ENCODE data around the gene DNAH1. TPM values are rescaled to one million over a fixed set of nuclear protein-coding genes. Genes with fewer than 3 reads are reported as not detected.

DNAH1 gene
- total RNA-seq, 3 donors from 2014 or later: 9.0 to 25.9 (median 10.9) TPM

DNA sequence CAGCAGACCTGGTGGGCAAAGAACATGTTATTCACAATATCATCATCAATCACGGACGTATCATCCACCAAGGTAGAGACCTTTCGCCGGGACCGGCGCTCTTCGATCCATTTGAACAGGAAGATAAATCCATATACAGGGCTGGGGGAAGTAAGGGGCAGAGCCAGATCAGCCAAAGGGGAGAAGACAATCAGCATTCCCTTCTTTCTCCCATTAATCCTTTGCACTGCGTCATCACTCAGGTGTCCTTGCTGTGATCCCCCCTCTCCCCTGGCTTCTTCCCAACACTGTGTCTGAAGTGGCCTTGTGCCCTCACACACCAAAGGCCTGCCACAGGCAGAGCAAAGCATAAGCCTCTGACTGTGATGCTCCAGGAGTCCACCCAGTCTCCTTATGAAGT, 92.3 kb downstream of the DNAH1 start:
- intact Hi-C loops (cut with DNase I, micrococcal nuclease): no loop called here
- Histone ChIP-seq H3K4me1 (ENCODE audit: low read depth) (peaks cover 43% of the 10 kb centered on the region), H3K4me3 (no peak overlapping the region), H3K9me3 (no peaks in the 10 kb centered on the region), H3K36me3 (ENCODE audit: low read depth) (peaks cover 2% of the 10 kb centered on the region)
- ATAC-seq (no peak), DNase-seq (peak in 1 of 3 donors; percentile 5)
- TF ChIP-seq, protein P1, sequence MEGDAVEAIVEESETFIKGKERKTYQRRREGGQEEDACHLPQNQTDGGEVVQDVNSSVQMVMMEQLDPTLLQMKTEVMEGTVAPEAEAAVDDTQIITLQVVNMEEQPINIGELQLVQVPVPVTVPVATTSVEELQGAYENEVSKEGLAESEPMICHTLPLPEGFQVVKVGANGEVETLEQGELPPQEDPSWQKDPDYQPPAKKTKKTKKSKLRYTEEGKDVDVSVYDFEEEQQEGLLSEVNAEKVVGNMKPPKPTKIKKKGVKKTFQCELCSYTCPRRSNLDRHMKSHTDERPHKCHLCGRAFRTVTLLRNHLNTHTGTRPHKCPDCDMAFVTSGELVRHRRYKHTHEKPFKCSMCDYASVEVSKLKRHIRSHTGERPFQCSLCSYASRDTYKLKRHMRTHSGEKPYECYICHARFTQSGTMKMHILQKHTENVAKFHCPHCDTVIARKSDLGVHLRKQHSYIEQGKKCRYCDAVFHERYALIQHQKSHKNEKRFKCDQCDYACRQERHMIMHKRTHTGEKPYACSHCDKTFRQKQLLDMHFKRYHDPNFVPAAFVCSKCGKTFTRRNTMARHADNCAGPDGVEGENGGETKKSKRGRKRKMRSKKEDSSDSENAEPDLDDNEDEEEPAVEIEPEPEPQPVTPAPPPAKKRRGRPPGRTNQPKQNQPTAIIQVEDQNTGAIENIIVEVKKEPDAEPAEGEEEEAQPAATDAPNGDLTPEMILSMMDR (IDR thresholded peaks at IDR 0.05): no peak

DNA sequence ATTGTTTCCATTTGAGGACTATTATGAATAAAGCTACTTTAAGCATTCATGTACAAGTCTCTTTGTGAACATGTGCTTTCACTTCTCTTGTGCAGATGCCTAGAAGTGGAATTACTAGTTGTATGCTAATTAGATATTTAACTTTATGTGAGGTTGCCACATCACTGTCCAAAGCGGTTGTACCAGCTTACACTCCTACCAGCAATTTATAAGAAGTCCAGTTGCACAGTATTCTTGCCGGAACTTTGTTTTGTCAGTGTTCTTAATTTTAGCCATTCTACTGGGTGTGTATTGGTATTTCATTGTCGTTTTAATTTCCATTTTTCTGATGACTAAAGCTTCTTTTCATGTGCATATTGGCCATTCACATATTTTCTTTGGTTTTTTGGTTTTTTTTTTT, 99.7 kb downstream of the DNAH1 start:
- TF ChIP-seq, protein P1 (IDR thresholded peaks at IDR 0.05): no peak
- intact Hi-C loops (cut with DNase I, micrococcal nuclease): no loop called here
- ATAC-seq: no peak
- Histone ChIP-seq H3K4me1 (ENCODE audit: low read depth) (peaks cover 14% of the 10 kb centered on the region), H3K36me3 (ENCODE audit: low read depth) (no peaks in the 10 kb centered on the region), H3K4me3 (no peak overlapping the region), H3K9me3 (no peaks in the 10 kb centered on the region)
- DNase-seq: no peak

DNA sequence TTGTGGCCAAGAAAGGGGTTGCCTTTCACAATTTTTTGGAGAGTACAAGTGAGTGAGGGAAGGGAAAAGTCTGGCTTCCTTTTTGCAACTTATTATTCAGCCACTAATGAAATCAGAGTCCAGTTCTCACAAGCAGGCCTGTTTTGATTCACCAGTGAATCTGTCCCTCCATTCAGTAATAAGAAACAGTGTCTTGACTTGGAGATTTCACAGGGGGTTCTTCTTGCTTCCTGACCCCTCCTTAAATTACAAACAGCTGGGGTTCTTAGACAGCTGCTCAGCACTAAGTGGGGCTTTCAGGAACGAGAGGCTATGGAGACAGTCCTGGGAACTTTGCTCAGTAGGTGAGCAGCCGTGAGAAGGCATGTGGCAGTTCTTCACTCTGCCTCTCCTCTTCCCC, 104.3 kb downstream of the DNAH1 start:
- H3K9me3 ChIP-seq: no peaks in the 10 kb centered on the region
- TF ChIP-seq, protein P1 (IDR thresholded peaks at IDR 0.05): no peak
- intact Hi-C loops (cut with DNase I, micrococcal nuclease): no loop called here
- H3K36me3 ChIP-seq (ENCODE audit: low read depth): no peaks in the 10 kb centered on the region
- H3K4me1 ChIP-seq (ENCODE audit: low read depth): no peaks in the 10 kb centered on the region
- no peak for ATAC-seq
- DNase-seq: no peak
- H3K4me3 ChIP-seq: no peak overlapping the region

DNA sequence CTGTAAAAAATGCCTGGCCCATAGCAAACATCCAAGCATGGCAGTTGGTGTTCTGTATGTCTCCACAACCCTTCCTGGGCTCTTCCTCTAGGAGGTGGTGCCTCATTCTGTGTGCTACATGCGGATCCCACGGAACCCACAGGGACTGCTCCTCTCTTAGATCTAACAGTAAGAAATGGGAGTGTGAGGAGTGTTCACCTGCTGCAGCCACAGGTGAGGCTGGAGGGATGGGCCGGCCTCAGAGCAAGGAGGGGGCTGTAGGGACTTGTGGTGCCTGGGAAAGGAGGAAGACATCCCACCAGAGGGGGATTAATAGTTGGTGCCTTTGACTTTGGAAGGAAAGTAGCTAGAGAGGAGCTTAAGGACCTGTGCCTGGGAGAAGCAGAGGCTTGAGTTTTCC, 106.5 kb downstream of the DNAH1 start:
- ATAC-seq (no peak), DNase-seq (no peak)
- no peaks in the 10 kb centered on the region for H3K36me3 ChIP-seq (ENCODE audit: low read depth)
- intact Hi-C loops (cut with DNase I, micrococcal nuclease): no loop called here
- H3K9me3 ChIP-seq: no peaks in the 10 kb centered on the region
- H3K4me1 ChIP-seq (ENCODE audit: low read depth): no peaks in the 10 kb centered on the region
- TF ChIP-seq, protein P1 (IDR thresholded peaks at IDR 0.05): no peak
- no peak overlapping the region for H3K4me3 ChIP-seq

DNA sequence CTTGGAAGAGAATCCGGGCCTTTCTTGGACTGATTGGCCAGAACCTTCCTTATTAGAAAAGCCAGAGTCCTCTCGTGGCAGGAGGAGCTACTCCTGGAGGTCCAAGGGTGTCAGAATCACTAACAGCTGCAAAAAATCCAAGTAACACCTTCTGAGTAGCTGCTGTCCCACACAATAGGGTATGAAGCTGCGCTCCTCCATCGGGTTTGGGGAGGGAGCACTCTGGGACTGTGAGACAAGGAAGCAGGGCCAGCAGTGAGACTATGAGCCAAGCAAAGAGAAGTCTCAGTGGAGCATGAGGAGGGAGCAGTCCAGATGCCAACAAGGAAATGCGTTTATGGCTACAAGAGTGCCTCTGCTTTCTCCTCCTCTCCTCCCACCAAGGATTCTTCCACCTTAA, 107.1 kb downstream of the DNAH1 start:
- Histone ChIP-seq H3K4me3 (no peak overlapping the region), H3K9me3 (no peaks in the 10 kb centered on the region), H3K36me3 (ENCODE audit: low read depth) (no peaks in the 10 kb centered on the region), H3K4me1 (ENCODE audit: low read depth) (no peaks in the 10 kb centered on the region)
- DNase-seq (no peak), ATAC-seq (peak; percentile 23)
- TF ChIP-seq, protein P1 (IDR thresholded peaks at IDR 0.05): no peak
- intact Hi-C loops (cut with DNase I, micrococcal nuclease): no loop called here
